Caki2 (cell line): ENCODE results near the gene CAD. TPM values are rescaled to one million over a fixed set of nuclear protein-coding genes. Genes with fewer than 3 reads are reported as not detected.
"Not testable (repeated sequence)": the region's sequence is repeated elsewhere in the genome, so short reads cannot be mapped to it uniquely, and the experiment has no call there.

Experiments used
- DNase-seq: peaks from one replicate; pipeline ENCODE4 v3.0.0-alpha.2; 2015; ENCODE audit warnings: low read depth
- in situ Hi-C: cut with HindIII; loops from 2 replicates; pipeline ENCODE4 v1.10.0; 2016; ENCODE audit warnings: low sequenced_read_pairs, low pct_unique_long_range_greater_than_20kb, mixed read lengths
- total RNA-seq: library from RNA; depleted of rRNA; stranded (reverse); fragments of >200 nt; shearing (Covaris generic); gene quantifications from 2 replicates; pipeline ENCODE4 v1.2.3, GENCODE V29; 2014; ENCODE audit warnings: low replicate concordance

Gene CAD
- total RNA-seq, 1 experiment from 2014 or later: 34.9 TPM

- in situ Hi-C loops: loop anchor here (25.0 kb wide), 1 partner anchor 177 kb away; the partner anchor contains the start of genes EMILIN1 and KHK
- DNase-seq: no peak
Observed at GRCh38 chr2:27264253-27264752, 47.1 kb downstream of the CAD start.

- in situ Hi-C loops: loop anchor here (25.0 kb wide), 1 partner anchor 178 kb away; the partner anchor contains the start of genes EMILIN1 and KHK
- DNase-seq: peak; percentile 74
Observed at GRCh38 chr2:27264753-27265535, 47.8 kb downstream of the CAD start.

DNA sequence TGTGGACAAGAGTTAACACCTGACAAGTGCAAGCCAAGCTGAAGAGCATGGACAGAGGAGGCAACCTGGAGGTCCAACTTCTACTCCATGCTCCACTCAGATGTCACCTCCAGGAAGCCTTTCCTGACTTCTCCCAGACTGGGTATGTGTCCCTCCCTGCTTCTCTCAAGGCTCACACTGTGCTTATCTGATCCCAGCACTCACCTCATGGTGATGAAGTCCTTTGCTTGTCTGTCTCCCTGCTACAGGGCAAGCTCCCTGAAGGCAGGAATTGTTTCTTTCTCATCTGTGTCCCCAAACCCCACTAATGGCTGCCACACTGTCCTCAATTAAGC is 48.3 kb downstream of the CAD start:
- in situ Hi-C loops: loop anchor here (25.0 kb wide), 1 partner anchor 178 kb away; the partner anchor contains the start of genes EMILIN1 and KHK
- no peak for DNase-seq

GRCh38 chr2:27268296-27268695 is 51.1 kb downstream of the CAD start:
- in situ Hi-C loops: loop anchor here (25.0 kb wide), 1 partner anchor 181 kb away; the partner anchor contains the start of genes EMILIN1 and KHK
- DNase-seq: not testable (repeated sequence)

GRCh38 chr2:27270131-27270530 is 53.0 kb downstream of the CAD start:
- in situ Hi-C loops: loop anchor here (25.0 kb wide), 1 partner anchor 183 kb away; the partner anchor contains the start of genes EMILIN1 and KHK
- no peak for DNase-seq

GRCh38 chr2:27270670-27271069 is 53.5 kb downstream of the CAD start:
- in situ Hi-C loops: loop anchor here (25.0 kb wide), 1 partner anchor 183 kb away; the partner anchor contains the start of genes EMILIN1 and KHK
- no peak for DNase-seq

DNA sequence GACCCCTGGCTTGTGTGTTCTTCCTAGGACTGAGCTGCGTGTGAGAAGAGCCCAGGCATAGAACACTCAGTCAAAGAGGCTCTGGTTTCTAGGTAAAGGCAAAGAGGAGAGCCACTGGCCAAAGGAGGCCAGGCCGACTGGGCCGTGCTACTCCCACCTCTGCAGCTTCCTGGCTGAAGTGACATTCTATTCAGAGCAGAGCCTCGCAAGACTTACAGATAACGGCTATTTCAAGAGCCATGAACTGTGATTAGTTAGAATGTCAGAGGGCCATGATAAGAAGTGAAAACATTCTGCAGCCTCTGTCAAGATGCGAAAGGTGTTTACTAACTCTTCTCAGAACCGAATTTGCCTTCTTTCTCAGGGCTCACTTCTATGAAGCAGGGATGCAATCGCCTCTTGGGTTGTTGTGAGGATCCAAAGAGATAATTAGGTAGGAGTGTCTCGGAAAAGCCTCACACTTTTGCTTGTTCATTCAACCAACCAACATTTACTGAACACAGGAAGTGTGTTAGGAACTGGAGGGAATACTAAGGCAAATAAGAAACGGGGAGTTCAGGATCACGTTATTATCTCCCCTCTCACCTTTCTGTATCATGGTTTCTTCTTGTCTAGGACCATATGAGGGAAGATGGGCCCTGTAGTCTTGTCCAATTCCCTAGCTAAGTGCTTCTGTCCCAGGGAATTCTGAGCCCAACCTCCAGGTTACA is 54.6 kb downstream of the CAD start:
- in situ Hi-C loops: loop anchor here (25.0 kb wide), 1 partner anchor 184 kb away; the partner anchor contains the start of genes EMILIN1 and KHK
- no peak for DNase-seq

- DNase-seq: not testable (repeated sequence)
- in situ Hi-C loops: loop anchor here (25.0 kb wide), 1 partner anchor 186 kb away; the partner anchor contains the start of genes EMILIN1 and KHK
Observed at GRCh38 chr2:27272537-27273522, 55.7 kb downstream of the CAD start.

DNA sequence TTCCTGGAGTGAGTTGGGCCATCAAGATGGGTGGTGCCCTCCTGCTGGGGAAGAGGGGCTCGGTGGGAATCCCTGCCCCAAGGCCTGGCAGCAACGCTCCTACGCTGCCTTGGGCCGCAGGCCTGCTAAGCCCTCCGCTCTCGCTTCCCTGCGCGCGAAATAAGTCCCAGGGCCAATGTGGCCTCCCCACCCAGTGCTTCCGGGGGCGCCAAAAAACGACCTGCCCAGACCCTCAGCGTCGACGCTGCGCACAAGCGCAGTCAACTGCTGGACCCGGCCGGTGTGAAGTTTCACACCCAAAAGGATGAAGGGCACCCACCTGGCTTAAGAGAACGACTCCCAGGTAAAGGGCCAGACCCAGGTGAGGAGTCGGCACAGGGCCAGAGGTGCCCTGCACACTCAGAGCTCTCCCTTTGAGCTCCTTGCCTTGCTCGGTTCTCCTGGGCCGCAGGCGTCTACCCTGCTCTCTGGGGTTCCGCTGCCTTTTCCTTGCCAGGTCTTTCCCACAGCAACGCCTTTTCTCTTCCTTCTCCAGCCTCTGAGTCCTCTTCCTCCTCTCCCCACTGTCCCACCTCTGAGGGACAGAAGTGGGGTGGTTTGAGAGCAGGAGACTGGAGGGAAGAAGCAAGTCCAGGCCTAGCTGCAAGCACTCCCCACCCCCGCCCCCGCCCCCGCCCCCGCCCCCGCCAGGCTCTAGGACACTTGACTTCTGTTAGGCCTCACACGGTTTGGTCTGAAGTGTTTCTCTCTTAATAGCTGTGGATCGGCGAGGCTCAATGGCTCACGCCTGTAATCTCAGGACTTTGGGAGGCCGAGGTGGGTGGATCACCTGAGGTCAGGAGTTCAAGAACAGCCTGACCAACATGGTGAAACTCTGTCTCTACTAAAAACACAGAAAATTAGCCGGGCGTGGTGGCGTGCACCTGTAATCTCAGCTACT is 58.3 kb downstream of the CAD start, which contains the start of gene DNAJC5G:
Gene DNAJC5G (plus strand): TSS at position 223 of the 940 bp plus-strand sequence. CDS start 1,296 bp downstream, outside the sequence.
- DNase-seq: no peak
- in situ Hi-C loops: no loop called here

- in situ Hi-C loops: no loop called here
- no peak for DNase-seq
Observed at GRCh38 chr2:27278010-27278409, 60.8 kb downstream of the CAD start.

DNA sequence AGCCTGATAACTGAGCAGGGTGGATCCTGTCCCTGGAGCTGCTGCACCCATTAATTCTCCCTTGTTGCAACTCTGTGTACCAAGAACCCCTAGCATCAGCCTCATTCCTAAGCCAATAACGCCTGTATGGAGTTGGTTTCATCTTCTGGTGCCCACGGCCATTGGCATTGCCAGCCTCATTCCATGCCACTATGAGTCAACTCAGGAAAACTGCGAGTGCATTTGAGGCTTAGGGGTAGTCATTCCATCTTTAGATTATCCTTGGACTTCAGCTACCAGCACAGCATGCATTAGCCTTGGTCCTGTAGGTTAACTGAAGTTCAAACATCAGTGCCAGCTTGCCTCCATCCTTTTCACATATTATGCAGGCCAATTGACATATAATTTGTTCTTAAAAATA is 63.7 kb downstream of the CAD start:
- in situ Hi-C loops: no loop called here
- DNase-seq: no peak

- in situ Hi-C loops: no loop called here
Observed at GRCh38 chr2:27281442-27281841, 64.3 kb downstream of the CAD start.

DNA sequence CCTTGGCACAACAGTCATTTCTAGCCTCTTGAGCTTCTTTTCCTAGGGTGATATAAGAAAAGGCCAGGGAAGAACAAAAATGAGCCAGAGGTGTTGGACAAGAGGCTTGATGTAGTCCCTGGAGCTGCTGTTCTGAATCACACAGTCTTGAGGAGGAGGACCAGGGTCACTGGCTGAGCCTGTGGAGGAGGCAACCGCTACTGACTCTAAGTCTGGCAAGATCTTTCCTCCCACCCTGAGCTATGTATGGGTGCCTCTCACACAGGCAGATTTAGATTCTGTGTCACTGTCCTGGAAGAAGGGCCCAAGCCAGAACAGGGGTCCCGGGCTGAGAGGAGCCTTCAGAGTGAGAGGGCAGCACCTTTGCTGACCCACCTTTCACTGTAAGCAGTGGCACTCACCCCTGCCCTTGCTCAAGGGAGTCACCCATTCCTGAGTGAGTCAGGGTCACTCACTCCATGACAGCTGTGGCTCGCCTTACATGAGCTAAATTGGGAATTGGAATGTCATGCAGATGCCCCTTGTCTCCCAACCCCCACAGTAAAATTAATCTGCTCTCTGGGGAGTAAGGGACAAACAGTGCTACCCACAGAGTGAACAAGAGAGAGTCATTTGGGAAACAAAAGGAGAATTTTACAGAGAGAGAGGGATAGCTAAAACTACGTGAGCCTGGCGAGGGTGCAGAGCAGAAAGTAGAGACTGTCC is 64.8 kb downstream of the CAD start, which contains the start of gene TRIM54:
Gene TRIM54 (plus strand): TSS at position 575 of the 705 bp plus-strand sequence. CDS start 303 bp downstream, outside the sequence.
- in situ Hi-C loops: no loop called here
- no peak for DNase-seq

More at GRCh38 chr2:27281442-27281841, 64.3 kb downstream of the CAD start:
- DNase-seq: no peak

DNA sequence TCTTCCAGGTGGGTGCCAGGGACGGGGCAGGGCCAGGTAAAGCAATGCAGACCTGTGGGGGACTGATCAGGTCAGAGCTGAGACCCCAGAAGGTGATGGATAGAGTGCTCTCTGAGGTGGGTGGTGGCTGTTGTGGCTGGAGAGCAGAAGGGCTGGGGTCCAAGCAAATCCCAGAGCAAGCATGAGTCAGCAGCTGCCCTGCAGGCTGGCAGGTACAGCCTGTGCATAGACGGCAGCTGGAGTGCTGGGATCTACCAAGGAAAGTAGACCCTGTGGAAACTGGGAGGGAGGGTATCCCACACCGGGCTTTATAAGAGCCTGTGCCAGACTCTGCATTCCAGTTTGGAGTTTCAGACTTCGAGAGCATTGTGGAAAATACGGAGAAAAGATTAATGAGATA is 65.7 kb downstream of the CAD start:
- in situ Hi-C loops: no loop called here
- DNase-seq: no peak

- in situ Hi-C loops: no loop called here
- no peak for DNase-seq
Observed at GRCh38 chr2:27284996-27285395, 67.8 kb downstream of the CAD start.

GRCh38 chr2:27285481-27285880 is 68.3 kb downstream of the CAD start:
- in situ Hi-C loops: no loop called here
- DNase-seq: no peak
